HepG2 (cell line): ENCODE results near the gene TRPV5.

ENCODE experiments used
- BATF2 ChIP-seq: sonication (generic); formaldehyde crosslinking; IDR thresholded peaks from 2 replicates; pipeline ENCODE4 v1.8.0; 2022; ENCODE audit warnings: mild to moderate bottlenecking, missing genetic modification reagents, moderate library complexity
- CBX5 ChIP-seq: sonication (generic); formaldehyde crosslinking; IDR thresholded peaks from 2 replicates; pipeline ENCODE4 v1.4.0; 2020; ENCODE audit warnings: missing genetic modification reagents, borderline replicate concordance
- CTCF ChIP-seq: sonication (generic); formaldehyde crosslinking; IDR thresholded peaks from 2 replicates; pipeline ENCODE4 v1.5.0; 2020; ENCODE audit warnings: mild to moderate bottlenecking, missing genetic modification reagents, moderate library complexity
- FOSL1 ChIP-seq: sonication (generic); formaldehyde crosslinking; IDR thresholded peaks from 2 replicates; pipeline ENCODE4 v1.9.0; 2021; ENCODE audit warnings: missing genetic modification reagents, borderline replicate concordance
- RARG ChIP-seq: sonication (generic); formaldehyde crosslinking; IDR thresholded peaks from 2 replicates; pipeline ENCODE4 v1.4.0; 2020; ENCODE audit warnings: low read depth, mild to moderate bottlenecking, missing genetic modification reagents
- REST ChIP-seq, 2 experiments: IDR thresholded peaks; 2 replicates each; pipeline ENCODE4 v1.6.1; 2011 to 2012; ENCODE audit warnings: low read length in 2 of 2, borderline replicate concordance in 1 of 2, low read depth in 1 of 2, mild to moderate bottlenecking in 1 of 2, moderate library complexity in 1 of 2
- ZNF644 ChIP-seq: IDR thresholded peaks from 2 replicates; pipeline ENCODE4 v1.6.1; 2016; ENCODE audit warnings: low read depth
- ZZZ3 ChIP-seq: sonication (generic); formaldehyde crosslinking; IDR thresholded peaks from 2 replicates; pipeline ENCODE4 v1.4.0; 2020; ENCODE audit warnings: missing genetic modification reagents, mild to moderate bottlenecking, borderline replicate concordance

- TF ChIP-seq CBX5 (CRISPR knock-in tag) = no peak
- no peak for TF ChIP-seq BATF2 (CRISPR knock-in tag)
- no peak for TF ChIP-seq REST (IDR thresholded peaks at IDR 0.05; ENCODE audit: borderline replicate concordance in 1 of 2, low read depth in 1 of 2, low read length in 2 of 2)
- TF ChIP-seq ZZZ3 = no peak
- no peak for TF ChIP-seq CTCF (CRISPR knock-in tag)
- TF ChIP-seq RARG (CRISPR knock-in tag) = no peak
- TF ChIP-seq ZNF644 = no peak
- TF ChIP-seq FOSL1 = no peak
Measured at GRCh38 chr7:142889816-142890215, 43.7 kb downstream of the TRPV5 start.
